ENCODE data around the gene KISS1R.

Gene KISS1R

GRCh38 chr19:925087-925525 lies 8.0 kb downstream of the KISS1R start:
- DNase-seq = peak; percentile 81

- DNase-seq = peak; percentile 76
Observed at GRCh38 chr19:925526-926322, 8.6 kb downstream of the KISS1R start, which contains the start of gene ARID3A. Gene ARID3A (plus strand): TSS chr19:926035. CDS start chr19:929529, 3,494 bp downstream.

DNA sequence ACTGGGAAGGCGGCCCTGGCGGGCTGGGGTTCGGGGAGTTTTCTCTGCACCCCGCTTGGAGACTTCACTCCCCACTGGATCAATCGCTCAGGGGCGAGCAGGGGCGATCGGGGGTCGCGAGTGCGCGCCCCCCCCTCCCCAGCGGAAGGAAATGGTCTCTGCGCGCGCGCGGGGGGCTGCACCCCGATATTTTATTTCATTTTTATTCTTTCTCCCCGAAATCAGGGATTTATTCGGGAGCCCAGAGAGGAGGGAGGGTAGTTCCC lies 9.1 kb downstream of the KISS1R start:
- no peak for DNase-seq

DNA sequence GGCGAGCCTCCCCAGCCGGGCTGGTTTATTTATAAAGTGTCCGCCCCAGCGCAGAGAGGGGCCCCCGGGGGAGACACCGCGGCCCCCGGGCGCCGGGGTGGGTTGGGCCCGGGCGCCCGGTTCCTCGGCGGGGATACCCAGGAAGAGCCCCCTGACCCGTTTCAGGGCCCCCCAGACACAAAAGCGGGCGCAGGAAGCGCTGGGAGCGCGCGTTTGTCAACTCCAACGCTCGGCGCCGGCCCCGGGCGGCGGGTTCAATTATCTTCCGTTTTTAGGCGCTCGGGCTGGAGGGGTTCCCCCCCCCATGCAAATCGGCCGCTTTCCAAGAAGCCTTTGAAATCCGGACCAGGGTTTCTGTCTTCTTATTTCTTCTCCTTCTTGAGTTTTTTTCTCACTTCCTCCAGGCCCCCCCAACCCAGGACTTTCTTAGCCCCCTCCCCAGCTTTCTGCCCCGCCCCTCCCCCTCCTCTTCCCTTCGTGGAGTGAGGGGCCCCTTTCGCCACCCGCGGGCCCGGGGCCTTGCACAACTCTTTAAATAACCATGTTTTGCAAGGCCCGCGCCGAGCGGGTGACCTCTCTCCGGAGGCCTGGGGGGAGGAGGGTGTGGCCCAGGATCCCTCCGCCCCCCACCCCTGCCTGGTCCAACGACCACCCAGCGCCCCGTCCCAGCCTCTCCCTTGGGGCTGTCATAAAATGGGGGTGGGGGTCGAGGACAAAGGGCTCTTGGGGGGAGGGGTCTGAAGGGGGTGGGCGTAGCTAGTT lies 9.6 kb downstream of the KISS1R start:
- no peak for DNase-seq

DNA sequence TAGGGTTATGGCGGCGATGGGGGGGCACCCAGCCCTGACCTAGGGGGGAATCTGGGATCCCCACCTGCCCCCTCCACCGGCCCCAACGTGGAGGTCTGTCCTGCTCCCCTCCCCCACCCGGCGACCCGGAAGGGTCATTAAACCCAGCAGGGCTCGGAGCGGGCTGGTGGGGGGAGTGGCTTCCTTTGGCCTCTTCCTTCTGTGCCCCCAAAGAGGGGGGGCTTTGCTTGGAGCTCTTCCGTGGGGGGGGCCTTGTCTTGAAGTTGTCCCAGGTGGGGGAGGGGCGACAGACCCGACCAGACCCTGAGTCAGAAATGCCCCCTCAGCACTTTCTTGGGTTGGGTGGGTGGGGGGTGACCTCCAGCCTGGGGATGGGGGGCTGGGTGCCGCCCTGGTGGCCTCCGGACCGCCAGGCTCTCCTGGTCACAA lies 10.2 kb downstream of the KISS1R start:
- DNase-seq = no peak

DNA sequence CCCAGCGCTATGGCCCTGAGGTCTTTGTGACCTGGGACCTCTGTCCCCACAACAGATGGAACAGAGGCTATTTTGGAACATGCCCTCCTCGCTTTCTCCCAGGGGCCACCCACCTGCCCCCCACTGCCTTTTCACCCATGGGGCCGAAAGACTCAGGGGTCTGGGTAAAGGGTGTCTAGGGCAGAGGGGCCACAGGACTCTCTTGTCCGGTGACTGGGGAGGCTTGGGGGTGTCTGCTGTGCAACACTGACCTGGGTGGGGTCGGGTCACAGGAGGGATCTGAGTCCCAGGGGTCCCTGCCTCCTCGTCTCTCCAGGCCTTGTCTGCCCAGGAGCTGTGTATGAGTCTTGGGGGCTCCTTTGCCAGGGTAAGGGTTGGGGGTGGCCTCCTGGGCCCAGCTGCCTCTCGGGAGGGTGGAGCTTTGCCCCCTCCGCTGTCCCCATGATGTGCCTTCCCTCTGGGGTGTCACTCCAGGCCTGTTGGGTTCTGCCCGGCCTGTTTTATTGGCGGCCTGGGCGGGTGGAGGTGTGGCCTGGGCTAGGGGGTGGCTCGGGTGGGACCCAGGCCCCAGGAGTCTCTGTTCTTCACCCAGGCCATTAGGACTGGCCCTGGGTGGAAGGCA lies 10.8 kb downstream of the KISS1R start:
- DNase-seq = no peak

DNA sequence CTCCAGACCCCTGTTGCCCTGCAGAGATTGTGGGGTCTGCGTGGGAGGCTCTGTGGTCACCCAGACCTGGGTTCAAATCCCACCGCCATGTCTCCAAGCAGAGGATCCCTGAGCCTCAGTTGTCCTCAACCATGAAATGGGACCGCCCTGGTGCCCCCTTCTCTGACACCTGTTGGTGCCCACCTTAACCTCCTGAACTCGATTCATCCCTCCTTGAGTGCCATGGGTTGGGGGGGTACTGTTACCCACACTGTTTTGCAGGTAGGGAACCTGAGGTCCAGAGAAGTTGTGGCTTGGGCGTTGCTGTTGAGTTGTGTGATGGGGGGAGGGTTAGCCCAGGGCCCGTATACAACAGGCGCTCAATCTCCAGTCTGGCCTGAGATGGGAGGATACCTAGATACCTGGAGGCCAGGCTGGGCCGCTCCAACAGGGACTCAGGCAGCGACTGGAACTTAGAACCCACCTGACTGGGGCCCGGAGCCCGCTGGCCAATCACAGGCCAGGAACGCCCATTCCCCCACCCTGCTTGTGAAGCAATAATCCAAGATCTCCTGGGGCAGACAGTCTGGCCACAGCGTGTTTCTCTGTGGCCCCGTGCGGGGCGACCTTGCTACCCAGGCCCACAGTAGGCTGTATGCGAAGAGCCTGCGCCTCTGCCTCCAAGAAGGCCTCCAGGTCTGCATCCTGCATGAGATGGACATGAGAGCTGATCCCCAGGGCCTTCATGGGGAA lies 11.5 kb downstream of the KISS1R start:
- no peak for DNase-seq

- DNase-seq = no peak
Observed at GRCh38 chr19:929203-929890, 12.2 kb downstream of the KISS1R start.

DNA sequence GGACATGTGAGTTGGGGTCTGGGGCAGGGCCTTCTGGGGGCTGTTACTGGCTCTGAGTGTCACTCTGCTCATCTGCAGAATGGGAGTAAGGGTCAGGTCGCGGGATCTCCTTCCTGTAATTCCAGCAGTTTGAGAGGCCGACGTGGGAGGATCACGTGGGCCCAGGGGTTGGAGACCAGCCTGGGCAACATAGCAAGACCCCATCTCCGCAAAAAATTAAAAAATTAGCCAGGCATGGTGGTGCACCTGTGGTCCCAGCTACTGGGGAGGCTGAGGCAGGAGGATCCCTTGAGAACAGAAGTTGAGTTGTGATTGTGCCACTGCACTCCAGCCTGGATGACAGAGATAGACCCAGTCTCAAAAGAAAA lies 12.7 kb downstream of the KISS1R start:
- no peak for DNase-seq

DNA sequence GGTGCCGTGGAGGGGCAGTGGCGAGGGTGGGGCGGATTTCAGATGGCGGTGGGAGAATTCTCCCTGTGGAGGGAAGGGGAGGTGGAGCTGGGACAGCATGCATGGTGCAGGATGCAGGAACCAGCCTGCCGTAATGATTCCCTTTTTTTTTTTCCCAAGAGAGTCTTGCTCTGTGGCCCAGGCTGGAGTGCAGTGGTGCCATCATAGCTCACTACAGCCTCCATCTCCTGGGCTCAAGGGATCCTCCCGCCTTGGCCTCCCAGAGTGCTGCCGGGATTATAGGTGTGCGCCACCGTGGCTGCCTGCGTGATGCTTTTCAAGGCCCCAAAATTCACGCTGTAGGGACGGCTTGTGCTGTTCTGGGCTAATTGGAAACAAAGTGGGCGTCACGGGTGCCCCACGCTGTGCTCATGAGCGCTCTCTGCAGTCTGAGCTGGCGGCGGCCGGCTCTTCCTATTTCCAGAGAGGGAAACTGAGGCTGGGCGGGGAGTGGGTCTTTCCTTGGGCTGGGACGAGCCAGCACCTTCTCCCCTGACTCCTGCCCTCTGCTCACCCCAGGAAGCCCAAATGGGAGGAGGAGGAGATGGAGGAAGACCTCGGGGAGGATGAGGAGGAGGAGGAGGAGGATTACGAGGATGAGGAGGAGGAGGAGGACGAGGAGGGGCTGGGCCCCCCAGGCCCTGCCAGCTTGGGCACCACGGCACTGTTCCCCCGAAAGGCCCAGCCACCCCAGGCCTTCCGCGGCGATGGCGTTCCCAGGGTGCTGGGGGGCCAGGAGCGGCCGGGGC lies 14.9 kb downstream of the KISS1R start:
- no peak for DNase-seq

- no peak for DNase-seq
Observed at GRCh38 chr19:932648-933552, 15.8 kb downstream of the KISS1R start.

DNA sequence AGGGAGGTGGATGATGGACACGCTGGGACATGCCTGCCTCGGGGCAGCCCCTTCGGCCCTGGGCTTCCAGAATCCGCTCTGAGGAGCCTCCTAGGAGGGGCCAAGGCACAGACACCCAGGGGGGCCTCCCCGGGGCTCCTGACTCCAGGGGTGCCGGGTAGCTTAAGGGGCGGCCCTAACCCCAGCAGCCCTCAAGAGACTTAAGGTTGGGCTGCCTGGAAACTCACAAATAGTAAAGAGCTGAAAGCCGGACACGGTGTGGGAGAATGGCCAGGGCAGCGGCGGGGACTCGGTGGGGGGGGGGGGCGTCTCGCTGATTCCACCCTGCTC lies 16.4 kb downstream of the KISS1R start:
- no peak for DNase-seq

DNA sequence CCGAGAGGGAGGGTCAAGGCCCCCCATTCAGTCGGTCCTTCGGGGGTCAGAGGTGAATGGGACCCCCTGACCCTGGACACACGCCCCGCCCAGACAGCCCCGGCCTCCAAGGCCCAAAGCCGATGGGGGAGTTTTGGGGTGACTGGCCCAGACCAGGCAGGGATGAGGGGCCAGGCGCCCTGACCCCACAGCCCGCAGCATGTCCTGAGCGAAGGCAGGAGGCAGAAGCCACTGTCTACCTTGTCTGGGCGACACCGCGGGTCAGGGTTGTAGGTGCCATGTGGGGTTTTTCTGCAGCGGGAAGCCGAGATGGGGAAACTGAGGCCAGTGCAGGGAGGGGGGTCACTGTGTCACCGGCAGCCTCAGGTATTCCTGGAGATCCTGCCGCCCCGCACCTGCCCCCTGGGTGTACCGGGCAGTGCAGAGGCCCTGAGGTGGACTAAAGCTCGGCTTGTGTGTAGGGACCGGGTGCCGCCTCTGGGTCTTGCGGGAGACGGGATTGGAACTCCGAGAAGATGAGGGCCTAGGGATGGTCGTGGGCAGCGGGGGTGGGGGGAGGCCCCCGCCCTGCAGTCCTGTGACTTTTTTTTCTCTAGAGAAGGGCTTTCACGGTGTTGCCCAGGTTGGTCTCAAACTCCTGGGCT lies 17.2 kb downstream of the KISS1R start:
- DNase-seq = no peak

DNA sequence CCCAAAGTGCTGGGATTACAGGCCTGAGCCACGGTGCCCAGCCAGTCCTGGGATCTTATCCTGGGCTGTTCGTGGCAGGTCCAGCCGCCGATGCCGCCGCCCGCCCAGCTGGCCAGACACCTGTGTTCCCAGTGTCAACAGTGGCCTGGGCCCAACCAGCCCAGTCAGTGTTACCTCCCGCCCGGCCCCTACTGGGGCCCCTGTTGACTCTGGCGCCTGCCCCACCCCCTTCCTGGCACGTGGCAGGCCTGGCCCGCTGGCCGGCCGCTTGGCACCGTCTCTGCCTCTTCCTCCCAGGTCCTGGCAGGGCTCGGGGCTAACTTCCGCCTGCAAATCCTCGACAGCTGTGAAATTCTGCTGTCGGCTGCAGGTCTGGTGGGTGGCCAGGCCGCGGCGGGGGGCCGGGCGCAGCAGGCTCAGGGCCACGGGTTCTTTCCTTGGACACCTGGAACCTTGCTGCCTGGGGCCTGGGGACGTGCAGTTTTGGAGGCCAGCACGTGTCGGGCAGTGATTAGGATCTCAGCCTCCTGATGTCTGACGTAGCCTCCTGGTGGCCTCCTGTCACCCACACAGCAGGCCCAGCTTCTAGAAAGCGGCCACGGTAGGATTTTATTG lies 17.8 kb downstream of the KISS1R start:
- no peak for DNase-seq

- DNase-seq = no peak
Observed at GRCh38 chr19:936175-936546, 19.0 kb downstream of the KISS1R start.

DNA sequence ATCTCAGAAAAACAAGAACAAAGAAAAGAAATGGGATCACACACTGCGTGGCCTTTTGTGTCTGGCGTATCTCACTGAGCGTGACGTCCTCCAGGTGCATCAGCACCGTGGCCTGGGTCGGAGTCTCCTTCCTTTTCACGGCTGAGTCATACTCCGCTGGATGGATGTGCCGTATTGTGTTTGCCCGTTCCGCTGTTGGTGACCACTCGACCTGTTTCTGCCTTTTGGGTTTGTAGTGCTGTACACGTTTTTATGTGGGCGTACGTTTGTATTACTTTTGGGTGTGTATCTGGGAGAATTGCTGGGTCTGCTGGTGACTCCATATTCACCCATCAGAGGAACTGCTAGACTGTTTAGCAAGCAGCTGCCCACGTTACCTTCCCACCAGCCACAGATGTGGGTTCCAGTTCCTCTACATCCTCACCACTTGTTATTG lies 20.1 kb downstream of the KISS1R start:
- DNase-seq = peak; percentile 55

- DNase-seq = no peak
Observed at GRCh38 chr19:938233-938923, 21.2 kb downstream of the KISS1R start.

DNA sequence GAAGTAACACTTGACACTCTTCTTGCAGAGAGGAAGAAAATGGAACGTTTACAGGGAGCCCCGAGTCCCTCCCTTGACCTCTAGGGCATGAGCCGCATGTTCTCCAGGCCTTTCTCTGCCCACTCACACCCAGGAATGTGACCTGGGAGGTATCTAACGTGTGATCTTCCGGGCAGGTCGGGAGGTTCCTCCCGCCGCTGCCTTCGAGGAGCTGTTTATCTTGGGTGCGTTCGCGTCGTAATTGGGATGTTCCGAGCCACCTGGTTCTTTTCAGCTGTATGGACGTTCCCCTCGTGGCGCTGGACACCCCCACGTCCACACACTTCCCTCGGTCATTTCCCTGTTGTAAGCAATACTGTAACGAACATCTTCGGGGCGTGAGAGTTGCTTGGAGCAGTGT lies 22.3 kb downstream of the KISS1R start:
- no peak for DNase-seq

- no peak for DNase-seq
Observed at GRCh38 chr19:939922-940321, 22.8 kb downstream of the KISS1R start.
